ENCODE results near the gene POM121.
"Not testable (repeated sequence)": the region's sequence is repeated elsewhere in the genome, so short reads cannot be mapped to it uniquely, and the experiment has no call there.

The POM121 gene

DNA sequence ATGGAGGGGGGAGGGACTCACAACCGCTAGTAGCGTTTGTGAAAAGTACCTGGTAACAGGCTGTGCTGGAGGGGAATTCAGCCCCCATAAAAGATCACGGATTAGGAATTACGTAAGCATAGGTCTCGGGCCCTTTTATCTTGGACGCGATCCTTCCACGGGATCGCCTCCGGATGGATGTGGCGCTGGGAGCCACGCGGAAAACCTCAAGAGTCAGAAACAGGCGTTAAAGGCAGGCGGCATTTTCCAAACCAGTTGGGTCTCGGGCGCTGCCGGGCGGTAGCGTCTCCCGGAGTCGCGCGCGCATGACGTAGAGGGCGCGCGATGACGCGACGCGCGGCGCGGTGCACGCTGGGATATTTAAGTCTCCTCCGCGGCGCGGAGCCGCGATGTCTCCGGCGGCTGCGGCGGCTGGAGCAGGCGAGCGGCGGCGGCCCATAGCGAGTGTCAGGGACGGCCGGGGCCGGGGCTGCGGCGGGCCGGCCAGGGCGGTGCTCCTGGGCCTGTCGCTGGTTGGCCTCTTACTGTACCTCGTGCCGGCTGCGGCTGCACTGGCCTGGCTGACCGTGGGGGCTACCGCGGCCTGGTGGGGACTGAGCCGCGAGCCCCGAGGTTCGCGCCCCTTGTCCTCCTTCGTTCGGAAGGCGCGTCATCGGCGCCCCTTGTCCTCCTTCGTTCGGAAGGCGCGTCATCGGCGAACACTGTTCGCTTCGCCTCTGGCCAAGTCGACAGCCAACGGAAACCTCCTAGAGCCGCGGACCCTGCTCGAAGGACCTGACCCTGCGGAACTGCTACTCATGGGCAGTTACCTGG is at the start of gene POM121:
Gene POM121, plus strand, starts transcription at position 363 of the 813 bp plus-strand sequence. Its CDS starts 27 bp downstream, at position 390.
- TF ChIP-seq, protein P1, sequence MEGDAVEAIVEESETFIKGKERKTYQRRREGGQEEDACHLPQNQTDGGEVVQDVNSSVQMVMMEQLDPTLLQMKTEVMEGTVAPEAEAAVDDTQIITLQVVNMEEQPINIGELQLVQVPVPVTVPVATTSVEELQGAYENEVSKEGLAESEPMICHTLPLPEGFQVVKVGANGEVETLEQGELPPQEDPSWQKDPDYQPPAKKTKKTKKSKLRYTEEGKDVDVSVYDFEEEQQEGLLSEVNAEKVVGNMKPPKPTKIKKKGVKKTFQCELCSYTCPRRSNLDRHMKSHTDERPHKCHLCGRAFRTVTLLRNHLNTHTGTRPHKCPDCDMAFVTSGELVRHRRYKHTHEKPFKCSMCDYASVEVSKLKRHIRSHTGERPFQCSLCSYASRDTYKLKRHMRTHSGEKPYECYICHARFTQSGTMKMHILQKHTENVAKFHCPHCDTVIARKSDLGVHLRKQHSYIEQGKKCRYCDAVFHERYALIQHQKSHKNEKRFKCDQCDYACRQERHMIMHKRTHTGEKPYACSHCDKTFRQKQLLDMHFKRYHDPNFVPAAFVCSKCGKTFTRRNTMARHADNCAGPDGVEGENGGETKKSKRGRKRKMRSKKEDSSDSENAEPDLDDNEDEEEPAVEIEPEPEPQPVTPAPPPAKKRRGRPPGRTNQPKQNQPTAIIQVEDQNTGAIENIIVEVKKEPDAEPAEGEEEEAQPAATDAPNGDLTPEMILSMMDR (IDR thresholded peaks at IDR 0.05; ENCODE audit: insufficient read depth, low read depth, low read length, missing control alignments) = no peak
- peak; percentile 89 for DNase-seq (ENCODE audit: low read depth)
- H3K4me3 ChIP-seq (ENCODE audit: low read length) = peak within 1 kb of the TSS; percentile 91

DNA sequence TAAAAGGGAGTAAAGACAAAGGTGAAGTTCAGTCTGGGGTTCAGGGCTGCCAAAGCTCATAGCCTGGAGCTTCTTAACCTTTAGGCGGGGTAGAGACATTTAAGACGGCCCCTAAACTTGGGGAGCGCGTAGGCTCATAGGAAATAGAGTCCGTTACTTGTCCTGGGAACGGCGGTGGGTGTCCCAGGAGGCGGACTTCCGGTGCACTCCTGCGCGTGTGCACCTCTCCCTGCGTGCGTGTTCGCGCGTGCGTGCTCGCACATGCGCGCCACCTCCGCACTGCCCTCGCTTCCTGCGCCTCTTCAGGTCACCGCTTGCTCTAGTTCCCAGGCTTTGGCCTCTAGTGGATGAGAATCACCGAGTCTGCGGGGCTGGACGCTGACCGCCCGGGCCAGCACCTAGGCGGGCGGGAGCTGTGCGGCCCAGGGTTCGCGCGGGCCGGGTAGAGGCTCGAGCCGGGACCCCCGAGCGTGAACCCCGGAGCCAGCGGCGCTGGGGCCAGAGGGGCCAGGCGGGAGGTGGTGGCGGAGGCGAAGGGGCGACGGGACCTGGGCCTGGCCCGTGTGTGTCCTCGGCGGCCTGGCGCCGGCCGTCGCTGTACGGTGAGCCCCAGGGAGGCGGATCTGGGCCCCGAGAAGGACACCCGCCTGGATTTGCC is 45.7 kb upstream of the POM121 start:
- peak; percentile 74 for DNase-seq (ENCODE audit: low read depth)
- H3K4me3 ChIP-seq (ENCODE audit: low read length) = peak overlapping the region; percentile 65

- DNase-seq (ENCODE audit: low read depth) = peak; percentile 60
- peak overlapping the region; percentile 65 for H3K4me3 ChIP-seq (ENCODE audit: low read length)
Measured at GRCh38 chr7:72879737-72880215, 45.1 kb upstream of the POM121 start.

DNA sequence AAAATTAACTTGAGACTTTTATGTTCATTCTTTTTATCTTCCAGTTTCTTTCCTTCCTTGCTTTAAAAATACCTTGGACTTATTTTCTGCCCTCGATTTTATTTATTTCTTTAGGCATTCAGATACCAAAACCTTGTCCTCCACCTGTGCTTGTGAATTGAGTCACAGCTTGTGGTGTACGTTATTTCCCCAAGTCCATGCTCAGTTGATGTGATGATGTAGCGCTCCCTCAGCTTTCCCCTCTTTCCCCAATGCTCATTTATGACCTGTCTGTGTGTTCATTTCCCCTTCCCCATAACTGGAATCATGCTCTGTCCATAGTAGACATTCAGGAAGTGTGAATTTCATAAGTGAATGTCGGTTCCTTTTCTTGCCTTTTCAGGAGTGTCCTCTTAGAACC is 33.1 kb upstream of the POM121 start:
- H3K4me3 ChIP-seq (ENCODE audit: low read length); DNase-seq (ENCODE audit: low read depth): not testable (repeated sequence)

DNA sequence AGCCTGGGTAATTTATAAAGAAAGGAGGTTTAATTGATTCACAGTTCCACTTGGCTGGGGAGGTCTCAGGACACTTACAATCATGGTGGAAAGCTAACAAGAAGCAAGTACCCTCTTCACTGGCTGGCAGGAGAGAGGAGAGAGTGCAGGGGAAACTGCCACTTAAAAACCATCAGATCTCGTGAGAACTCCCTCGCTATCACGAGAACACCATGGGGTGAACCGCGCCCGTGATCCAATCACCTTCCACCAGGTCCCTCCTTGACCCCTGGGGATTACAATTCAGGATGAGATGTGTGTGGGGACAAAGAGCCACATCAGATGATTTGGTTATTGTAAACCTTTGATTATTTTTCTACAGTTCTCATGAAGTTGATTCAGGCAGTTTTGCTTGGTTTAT is 20.2 kb upstream of the POM121 start:
- not testable (repeated sequence) for H3K4me3 ChIP-seq (ENCODE audit: low read length); DNase-seq (ENCODE audit: low read depth)

GRCh38 chr7:72908422-72908821 is 16.5 kb upstream of the POM121 start:
- H3K4me3 ChIP-seq (ENCODE audit: low read length); DNase-seq (ENCODE audit: low read depth): not testable (repeated sequence)

GRCh38 chr7:72911395-72911794 is 13.5 kb upstream of the POM121 start:
- not testable (repeated sequence) for DNase-seq (ENCODE audit: low read depth); H3K4me3 ChIP-seq (ENCODE audit: low read length)

DNA sequence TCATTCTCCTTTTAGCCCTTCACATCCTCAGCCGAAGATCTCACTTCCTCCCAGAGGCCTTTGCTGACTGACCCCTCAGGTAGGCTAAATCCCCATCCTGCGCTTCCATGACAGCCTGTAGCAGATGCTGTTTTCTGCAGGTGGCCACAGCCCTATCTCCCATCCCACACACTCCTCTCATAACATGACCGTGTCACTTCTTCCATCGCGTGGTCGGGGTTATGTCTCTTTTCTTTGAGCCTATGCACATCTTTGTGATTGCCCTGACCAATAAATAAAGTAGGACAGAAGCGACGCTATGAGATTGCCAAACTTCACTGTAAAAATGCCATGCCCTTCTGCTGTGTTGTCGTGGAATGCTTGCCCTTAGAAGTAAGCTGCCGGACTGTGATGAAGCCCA is 11.1 kb upstream of the POM121 start:
- not testable (repeated sequence) for H3K4me3 ChIP-seq (ENCODE audit: low read length); DNase-seq (ENCODE audit: low read depth)

GRCh38 chr7:72914756-72915525 is 10.0 kb upstream of the POM121 start:
- H3K4me3 ChIP-seq (ENCODE audit: low read length) = not testable (repeated sequence)
- TF ChIP-seq, protein P1 (IDR thresholded peaks at IDR 0.05; ENCODE audit: insufficient read depth, low read depth, low read length, missing control alignments) = peak; percentile 69
- DNase-seq (ENCODE audit: low read depth) = peak; percentile 76

- TF ChIP-seq, protein P1 (IDR thresholded peaks at IDR 0.05; ENCODE audit: insufficient read depth, low read depth, low read length, missing control alignments) = no peak
- no peak overlapping the region for H3K4me3 ChIP-seq (ENCODE audit: low read length)
- DNase-seq (ENCODE audit: low read depth) = no peak
Measured at GRCh38 chr7:72919256-72919775, 5.6 kb upstream of the POM121 start.
